ENCODE data around the gene RUNX1. TPM values are rescaled to one million over a fixed set of nuclear protein-coding genes. Genes with fewer than 3 reads are reported as not detected.
A peak's percentile ranks its signal among the peaks of the same experiment; 100 is the strongest.

The RUNX1 gene
- total and polyA plus RNA-seq, 2 of the 13 experiments (the other 11 are each of a cell fraction or from before 2014, with no cell fraction given) = 5.4 to 6.4 TPM

- TF ChIP-seq PAXIP1 (CRISPR knock-in tag; conservative IDR thresholded peaks at IDR 0.05) = 0 out of 2 replicates have a peak, but pooled peaks have one; percentile 12
- 0 out of 2 replicates have a peak, but pooled peaks have one; percentile 13 for TF ChIP-seq KDM5B (CRISPR knock-in tag; IDR thresholded peaks at IDR 0.05; ENCODE audit: borderline replicate concordance)
- TF ChIP-seq STAG1 (CRISPR knock-in tag; IDR thresholded peaks at IDR 0.05) = peak; percentile 87
- peak; percentile 53; the same call in 1 of the 2 replicates for TF ChIP-seq ZNF546 (CRISPR knock-in tag; conservative IDR thresholded peaks at IDR 0.05)
- TF ChIP-seq ZNF274 (CRISPR knock-in tag; IDR thresholded peaks at IDR 0.05) = peak; percentile 86; the same call in 1 of the 2 replicates
- peak; percentile 67 to 89; a peak in 3 of 4 replicates for TF ChIP-seq HMGXB4 (CRISPR knock-in tag; IDR thresholded peaks at IDR 0.05; ENCODE audit: borderline replicate concordance in 1 of 2, low read depth in 1 of 2)
- no peak; the same call in 1 of the 2 replicates for TF ChIP-seq ZNF367 (CRISPR knock-in tag; IDR thresholded peaks at IDR 0.05; ENCODE audit: borderline replicate concordance)
- 0 out of 2 replicates have a peak, but pooled peaks have one; percentile 8 for TF ChIP-seq THRA (CRISPR knock-in tag; IDR thresholded peaks at IDR 0.05; ENCODE audit: borderline replicate concordance)
- 0 out of 2 replicates have a peak, but pooled peaks have one; percentile 10 for TF ChIP-seq MIXL1 (CRISPR knock-in tag; IDR thresholded peaks at IDR 0.05)
- TF ChIP-seq SP5 (CRISPR knock-in tag; IDR thresholded peaks at IDR 0.05; ENCODE audit: borderline replicate concordance, low read depth) = no peak
- no peak for TF ChIP-seq MLXIP (CRISPR knock-in tag; IDR thresholded peaks at IDR 0.05; ENCODE audit: borderline replicate concordance)
- no peak for TF ChIP-seq FOXK2 (IDR thresholded peaks at IDR 0.05)
- TF ChIP-seq HNRNPK (IDR thresholded peaks at IDR 0.05; ENCODE audit: low read depth, low read length, poor library complexity, severe bottlenecking) = peak; percentile 63
- 0 out of 2 replicates have a peak, but pooled peaks have one; percentile 9 for TF ChIP-seq NKX3-1 (CRISPR knock-in tag; IDR thresholded peaks at IDR 0.05)
- peak; percentile 34; the same call in 1 of the 2 replicates for TF ChIP-seq PHF20 (CRISPR knock-in tag; IDR thresholded peaks at IDR 0.05)
- peak; percentile 19; the same call in 1 of the 3 replicates for TF ChIP-seq MXI1 (IDR thresholded peaks at IDR 0.05; ENCODE audit: borderline replicate concordance, low read depth, low read length)
Observed at GRCh38 chr21:34889676-34890469, 159.2 kb downstream of the RUNX1 start (continued).

All from HepG2 (cell line).